GM21717 (cell line): ENCODE results near the gene LPO.
A peak's percentile ranks its signal among the peaks of the same experiment; 100 is the strongest.

Experiments used
- ATAC-seq: cut with Tn5 transposase; IDR thresholded peaks from one replicate; pipeline ENCODE4 v1.9.1; 2021; ENCODE audit warnings: mild to moderate bottlenecking, moderate library complexity; ENCODE audit not compliant: unreplicated experiment

Gene LPO

GRCh38 chr17:58238147-58238634 is at the start of gene LPO:
LPO (plus strand) TSS chr17:58238584; CDS start chr17:58242980, 4,396 bp downstream.
- ATAC-seq = no peak

- no peak for ATAC-seq
Observed at GRCh38 chr17:58189436-58190146, 48.8 kb upstream of the LPO start.

- ATAC-seq = no peak
Observed at GRCh38 chr17:58191241-58191896, 47.0 kb upstream of the LPO start.

DNA sequence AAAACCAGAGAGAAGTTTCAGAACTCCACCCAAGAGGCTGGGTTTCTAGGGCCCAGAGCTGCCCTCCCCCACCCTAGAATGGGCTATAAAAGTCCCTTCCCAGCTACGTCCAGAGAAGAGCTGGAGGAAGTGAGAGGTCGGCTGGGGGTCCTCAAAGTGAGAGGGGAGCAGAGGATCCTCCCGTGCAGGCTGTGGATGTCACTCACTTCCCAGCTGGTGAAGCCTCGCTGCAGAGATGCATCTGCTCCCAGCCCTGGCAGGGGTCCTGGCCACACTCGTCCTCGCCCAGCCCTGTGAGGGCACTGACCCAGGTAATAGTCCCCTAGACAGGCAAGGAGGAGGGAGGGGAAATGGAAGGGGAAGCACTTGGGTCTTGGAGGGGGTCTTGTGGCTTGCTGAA is 45.8 kb upstream of the LPO start, which contains the start of gene EPX:
TSS of gene EPX (plus strand) at position 115 of the 400 bp plus-strand sequence. CDS start at position 236, 121 bp downstream.
- no peak for ATAC-seq

DNA sequence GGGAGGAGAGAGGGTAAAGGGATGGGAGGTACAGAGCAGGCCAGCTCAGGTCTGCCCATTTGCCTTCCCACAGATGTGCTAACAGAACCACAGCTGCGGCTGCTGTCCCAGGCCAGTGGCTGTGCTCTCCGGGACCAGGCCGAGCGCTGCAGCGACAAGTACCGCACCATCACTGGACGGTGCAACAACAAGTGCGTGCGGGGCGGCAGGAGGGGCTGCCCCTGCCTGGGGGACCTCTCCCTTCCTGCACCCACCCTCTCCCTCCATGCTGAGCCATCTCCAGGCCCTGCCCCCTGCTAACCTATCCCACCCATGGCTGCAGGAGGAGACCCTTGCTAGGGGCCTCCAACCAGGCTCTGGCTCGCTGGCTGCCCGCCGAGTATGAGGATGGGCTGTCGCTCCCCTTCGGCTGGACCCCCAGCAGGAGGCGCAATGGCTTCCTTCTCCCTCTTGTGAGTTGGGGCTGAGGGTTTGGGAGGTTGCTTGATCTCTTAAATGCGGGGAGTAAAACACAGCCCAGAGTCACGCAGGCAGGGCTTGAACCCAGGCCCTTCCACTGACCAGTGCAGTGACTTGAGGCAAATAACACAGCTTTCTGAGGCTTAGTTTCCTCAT is 44.6 kb upstream of the LPO start:
- ATAC-seq = no peak

GRCh38 chr17:58195518-58196123 is 42.8 kb upstream of the LPO start:
- no peak for ATAC-seq

GRCh38 chr17:58196610-58197009 is 41.8 kb upstream of the LPO start:
- no peak for ATAC-seq

DNA sequence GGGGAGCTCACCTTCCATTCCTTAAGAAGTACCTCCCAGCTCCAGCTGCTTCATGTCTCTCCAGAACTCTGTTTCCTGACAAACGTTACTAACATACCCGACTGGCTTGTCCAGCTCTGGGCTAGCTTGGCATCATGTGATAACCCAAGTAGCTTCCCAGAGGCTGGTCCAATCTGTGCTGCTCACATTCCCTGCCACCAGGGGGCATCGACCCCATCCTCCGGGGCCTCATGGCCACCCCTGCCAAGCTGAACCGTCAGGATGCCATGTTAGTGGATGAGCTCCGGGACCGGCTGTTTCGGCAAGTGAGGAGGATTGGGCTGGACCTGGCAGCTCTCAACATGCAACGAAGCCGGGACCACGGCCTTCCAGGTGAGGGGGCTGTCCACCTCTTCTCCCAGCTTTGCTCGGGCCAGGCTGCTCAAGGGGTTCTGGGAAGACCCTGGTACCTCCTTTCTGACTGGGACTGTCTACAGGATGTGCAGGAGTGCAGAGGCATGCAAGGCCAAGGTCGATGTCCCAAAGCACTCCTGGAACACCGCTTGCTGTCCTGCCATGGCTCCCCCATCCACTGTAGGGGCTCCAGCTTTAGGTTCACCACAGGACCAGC is 38.3 kb upstream of the LPO start:
- ATAC-seq = no peak

GRCh38 chr17:58202859-58203258 is 35.5 kb upstream of the LPO start:
- no peak for ATAC-seq

DNA sequence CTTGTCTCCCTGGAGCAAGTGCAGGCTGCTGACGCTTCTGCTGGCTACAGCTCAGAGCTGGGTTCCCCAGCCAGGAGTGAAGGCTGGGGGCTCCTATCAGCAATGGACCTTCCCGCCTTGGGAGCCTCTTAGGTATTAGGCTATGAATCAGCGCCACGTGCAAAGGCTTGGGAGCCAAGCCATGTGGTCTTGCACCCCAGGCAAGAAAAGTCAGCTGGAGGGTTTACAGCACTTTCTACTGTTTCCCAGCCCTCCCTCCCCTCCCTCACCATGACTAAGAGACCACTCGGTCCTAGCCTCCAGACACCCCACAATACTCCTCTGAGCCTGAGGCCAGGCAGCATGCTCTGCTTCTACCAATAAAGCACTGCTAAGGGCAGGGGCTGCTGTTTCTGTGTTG is 33.6 kb upstream of the LPO start:
- ATAC-seq = no peak

- no peak for ATAC-seq
Observed at GRCh38 chr17:58205936-58206335, 32.4 kb upstream of the LPO start.

- ATAC-seq = no peak
Observed at GRCh38 chr17:58207451-58207850, 30.9 kb upstream of the LPO start.

GRCh38 chr17:58208344-58208743 is 30.0 kb upstream of the LPO start:
- no peak for ATAC-seq

DNA sequence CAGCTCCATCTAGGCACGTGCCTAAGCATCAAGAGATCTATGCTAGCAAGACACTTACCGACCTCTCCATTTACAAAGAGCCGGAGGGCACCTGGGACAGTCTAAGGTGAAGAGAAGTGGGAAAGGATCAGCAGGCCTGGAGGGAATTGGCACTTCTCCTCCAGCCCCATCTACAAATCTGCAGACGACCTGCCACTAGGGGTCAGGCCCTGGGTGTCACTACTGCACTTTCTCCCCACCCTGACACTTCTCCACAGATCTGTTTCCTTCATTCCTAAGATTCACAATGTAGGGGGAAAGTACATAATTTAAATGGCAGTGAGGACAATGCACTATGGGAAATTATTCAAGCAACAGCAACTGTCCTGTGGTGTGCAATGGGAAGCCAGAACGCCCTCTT is 27.5 kb upstream of the LPO start:
- ATAC-seq = no peak

- ATAC-seq = no peak
Observed at GRCh38 chr17:58215685-58216084, 22.7 kb upstream of the LPO start.

- ATAC-seq = no peak
Observed at GRCh38 chr17:58217766-58218165, 20.6 kb upstream of the LPO start.

DNA sequence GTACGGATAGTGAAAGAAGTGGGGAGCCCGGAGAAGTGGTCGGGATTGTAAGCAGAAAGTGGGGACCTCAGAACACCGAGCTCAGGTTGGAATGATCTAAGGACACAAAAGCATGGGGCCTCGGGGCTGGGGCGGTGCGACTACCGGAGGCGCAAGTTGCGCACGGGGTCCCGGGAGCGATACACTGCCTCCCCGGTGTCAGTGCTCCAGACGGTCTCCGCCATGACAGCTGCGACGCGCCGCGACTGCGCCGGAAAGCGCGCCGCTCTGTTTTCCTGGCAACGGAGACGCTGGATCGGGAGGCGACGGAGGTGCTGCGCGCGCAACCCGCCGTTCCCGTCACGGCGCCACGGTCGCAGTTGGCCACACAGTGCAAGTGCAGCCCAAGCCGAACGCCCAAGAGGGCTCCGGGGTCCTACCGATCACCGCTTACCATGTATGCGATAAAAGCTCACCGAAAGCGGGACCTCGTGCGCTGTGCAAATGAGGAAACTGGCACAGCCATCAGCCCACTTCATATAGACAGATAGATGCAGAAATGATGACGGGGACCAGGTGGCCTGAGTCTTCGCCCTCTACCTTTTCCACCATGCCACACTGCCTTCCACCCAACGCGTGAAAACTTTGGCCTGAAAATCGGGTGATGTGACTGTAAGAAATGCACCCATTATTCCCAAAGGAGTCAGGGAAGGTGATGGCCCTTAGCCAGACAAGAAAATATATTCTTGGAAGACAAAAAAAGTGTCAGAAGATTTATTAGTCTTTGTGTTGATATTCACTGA is 19.2 kb upstream of the LPO start, which contains the start of gene MKS1:
TSS of gene MKS1 (minus strand) at position 249 of the 782 bp plus-strand sequence. CDS start at position 224, 25 bp downstream.
- peak; percentile 91 for ATAC-seq

- no peak for ATAC-seq
Observed at GRCh38 chr17:58219789-58220183, 18.6 kb upstream of the LPO start.

- no peak for ATAC-seq
Observed at GRCh38 chr17:58224315-58224714, 14.1 kb upstream of the LPO start.

DNA sequence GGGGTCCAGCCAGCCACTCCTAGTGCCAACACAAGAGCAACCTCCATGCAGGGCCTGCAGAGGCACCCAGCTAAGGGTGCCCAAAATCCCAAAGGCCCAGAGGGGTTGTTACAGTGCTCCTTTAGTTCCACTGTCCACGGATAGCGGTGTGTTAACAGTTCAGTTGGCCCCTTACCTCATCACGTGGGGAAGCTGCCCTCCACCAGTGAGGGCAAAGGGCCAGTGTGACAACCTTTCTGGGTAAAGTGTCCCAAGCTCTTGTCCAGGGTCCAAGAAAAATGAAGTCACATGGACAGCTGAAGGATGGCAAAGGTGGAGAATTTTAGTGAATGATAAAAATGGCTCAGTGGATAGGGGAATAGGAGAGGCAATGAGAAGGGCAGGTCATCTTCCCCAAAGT is 10.7 kb upstream of the LPO start:
- ATAC-seq = no peak
